Breast epithelium (tissue), 4 donors: Measurements from ENCODE around the gene MACROH2A1. TPM values are rescaled to one million over a fixed set of nuclear protein-coding genes. Genes with fewer than 3 reads are reported as not detected.

Source experiments
- DNase-seq, 2 donors: peaks; one replicate each; pipeline ENCODE4 v3.0.0-alpha.2; 2019; ENCODE audit warnings: low spot score in 2 of 2
- H3K27ac ChIP-seq, 2 donors: fragments of 200-600 bp; sonication (generic) in 1 of 2; one replicate each; pipeline ENCODE4 v1.5.1; 2016 to 2019; ENCODE audit warnings: mild to moderate bottlenecking in 1 of 2
- H3K27me3 ChIP-seq, 2 donors: fragments of 200-600 bp; sonication (generic) in 1 of 2; one replicate each; pipeline versions ENCODE4 v1.5.1 to v1.6.0; 2017 to 2019; ENCODE audit warnings: control low read depth in 1 of 2, mild to moderate bottlenecking in 1 of 2
- H3K36me3 ChIP-seq: fragments of 200-600 bp; one replicate; pipeline ENCODE4 v1.5.1; 2019
- H3K4me1 ChIP-seq, 2 donors: fragments of 200-600 bp; sonication (generic); one replicate each; pipeline ENCODE4 v1.5.1; 2016 to 2019; ENCODE audit warnings: control low read depth in 1 of 2
- H3K4me3 ChIP-seq, 3 donors: fragments of 200-600 bp; sonication (generic); 1 replicate in 2 of 3; 2 replicates in 1 of 3; pipeline ENCODE4 v1.5.1; 2016 to 2019; ENCODE audit warnings: mild to moderate bottlenecking in 3 of 3, moderate library complexity in 2 of 3
- H3K9me3 ChIP-seq, 2 donors: fragments of 200-600 bp; sonication (generic) in 1 of 2; one replicate each; pipeline ENCODE4 v1.5.1; 2016 to 2019; ENCODE audit warnings: control low read depth in 1 of 2
- CTCF ChIP-seq, 3 donors: fragments of 450-650 bp; IDR thresholded peaks; one replicate each; pipeline ENCODE4 v1.5.1; 2016 to 2017; ENCODE audit warnings: antibody characterized with exemption in 3 of 3, mild to moderate bottlenecking in 3 of 3, moderate library complexity in 3 of 3
- POLR2A ChIP-seq: fragments of 450-650 bp; IDR thresholded peaks from one replicate; pipeline ENCODE4 v1.6.1; 2016; ENCODE audit warnings: antibody characterized with exemption, mild to moderate bottlenecking, moderate library complexity
- POLR2AphosphoS5 ChIP-seq, 3 donors: sonication (generic); formaldehyde crosslinking; IDR thresholded peaks; one replicate each; pipeline ENCODE4 v1.6.1; 2017; ENCODE audit warnings: antibody characterized with exemption in 3 of 3
- intact Hi-C: fragments of 100-400 bp; cut with DNase I; formaldehyde crosslinking; loops from one replicate; pipeline ENCODE4 v1.15.1; 2023; ENCODE audit warnings: low total_unique reads
- total RNA-seq, 3 donors: library from RNA; depleted of rRNA; stranded (reverse); fragments of >200 nt; gene quantifications; one replicate each; pipeline ENCODE4 v1.1.0, GENCODE V29; 2016

MACROH2A1 gene
- total RNA-seq, 3 donors from 2014 or later, result 255 to 293 (median 272) TPM

GRCh38 chr5:135391116-135391868 lies 7.7 kb downstream of the MACROH2A1 start:
- peak overlapping the region; percentile 4 to 16 for H3K27ac ChIP-seq

GRCh38 chr5:135388860-135389435 lies 10.1 kb downstream of the MACROH2A1 start:
- no peak for DNase-seq
- Histone ChIP-seq H3K4me1 (no peaks in the 10 kb centered on the region), H3K4me3 (no peak overlapping the region), H3K36me3 (no peaks in the 10 kb centered on the region), H3K27ac (no peak overlapping the region), H3K9me3 (no peaks in the 10 kb centered on the region), H3K27me3 (no peaks in the 10 kb centered on the region)
- no peak for TF ChIP-seq CTCF (IDR thresholded peaks at IDR 0.05)
- TF ChIP-seq POLR2AphosphoS5 (IDR thresholded peaks at IDR 0.05), result no peak
- intact Hi-C loops, result no loop called here

More at GRCh38 chr5:135391116-135391868, 7.7 kb downstream of the MACROH2A1 start:
- H3K4me3 ChIP-seq, result no peak overlapping the region
- no peak for TF ChIP-seq POLR2A
- TF ChIP-seq POLR2AphosphoS5 (IDR thresholded peaks at IDR 0.05), result no peak
- TF ChIP-seq CTCF (IDR thresholded peaks at IDR 0.05), result no peak
- no peaks in the 10 kb centered on the region for H3K36me3 ChIP-seq
- H3K27me3 ChIP-seq, result no peaks in the 10 kb centered on the region
- intact Hi-C loops, result no loop called here
- H3K4me1 ChIP-seq, result peaks cover 0 to 5% of the 10 kb centered on the region in 2 donors
- no peaks in the 10 kb centered on the region for H3K9me3 ChIP-seq
- no peak for DNase-seq

GRCh38 chr5:135387629-135387960 lies 11.4 kb downstream of the MACROH2A1 start:
- no peak overlapping the region for H3K4me3 ChIP-seq
- TF ChIP-seq POLR2AphosphoS5 (IDR thresholded peaks at IDR 0.05) (no peak), CTCF (IDR thresholded peaks at IDR 0.05) (no peak), POLR2A (no peak)
- no peaks in the 10 kb centered on the region for H3K27me3 ChIP-seq
- no peaks in the 10 kb centered on the region for H3K36me3 ChIP-seq
- H3K27ac ChIP-seq, result peak overlapping the region; percentile 7 to 60
- no peak for DNase-seq
- intact Hi-C loops, result no loop called here
- H3K9me3 ChIP-seq, result no peaks in the 10 kb centered on the region
- no peaks in the 10 kb centered on the region for H3K4me1 ChIP-seq

GRCh38 chr5:135386886-135387628 lies 12.0 kb downstream of the MACROH2A1 start:
- peak overlapping the region; percentile 7 to 60 for H3K27ac ChIP-seq
- intact Hi-C loops, result no loop called here
- H3K9me3 ChIP-seq, result no peaks in the 10 kb centered on the region
- no peak for DNase-seq
- no peaks in the 10 kb centered on the region for H3K27me3 ChIP-seq
- no peaks in the 10 kb centered on the region for H3K4me1 ChIP-seq
- no peaks in the 10 kb centered on the region for H3K36me3 ChIP-seq
- no peak overlapping the region for H3K4me3 ChIP-seq
- TF ChIP-seq POLR2A, result no peak
- no peak for TF ChIP-seq CTCF (IDR thresholded peaks at IDR 0.05)
- TF ChIP-seq POLR2AphosphoS5 (IDR thresholded peaks at IDR 0.05), result no peak

- Histone ChIP-seq H3K36me3 (no peaks in the 10 kb centered on the region), H3K9me3 (no peaks in the 10 kb centered on the region), H3K4me1 (no peaks in the 10 kb centered on the region), H3K27me3 (no peaks in the 10 kb centered on the region), H3K4me3 (no peak overlapping the region), H3K27ac (peak overlapping the region in 1 of 2 donors; percentile 48)
- DNase-seq, result no peak
- intact Hi-C loops, result no loop called here
- no peak for TF ChIP-seq POLR2AphosphoS5 (IDR thresholded peaks at IDR 0.05)
- no peak for TF ChIP-seq CTCF (IDR thresholded peaks at IDR 0.05)
- TF ChIP-seq POLR2A, result no peak
Observed at GRCh38 chr5:135386096-135386495, 12.9 kb downstream of the MACROH2A1 start.
